NCI-H748 (cell line): ENCODE data around the gene PTX4.

Experiments used
- DNase-seq: peaks from one replicate; lab custom pipeline; 2025; ENCODE audit not compliant: unreplicated experiment; lab: John Stamatoyannopoulos, UW

The PTX4 gene

DNA sequence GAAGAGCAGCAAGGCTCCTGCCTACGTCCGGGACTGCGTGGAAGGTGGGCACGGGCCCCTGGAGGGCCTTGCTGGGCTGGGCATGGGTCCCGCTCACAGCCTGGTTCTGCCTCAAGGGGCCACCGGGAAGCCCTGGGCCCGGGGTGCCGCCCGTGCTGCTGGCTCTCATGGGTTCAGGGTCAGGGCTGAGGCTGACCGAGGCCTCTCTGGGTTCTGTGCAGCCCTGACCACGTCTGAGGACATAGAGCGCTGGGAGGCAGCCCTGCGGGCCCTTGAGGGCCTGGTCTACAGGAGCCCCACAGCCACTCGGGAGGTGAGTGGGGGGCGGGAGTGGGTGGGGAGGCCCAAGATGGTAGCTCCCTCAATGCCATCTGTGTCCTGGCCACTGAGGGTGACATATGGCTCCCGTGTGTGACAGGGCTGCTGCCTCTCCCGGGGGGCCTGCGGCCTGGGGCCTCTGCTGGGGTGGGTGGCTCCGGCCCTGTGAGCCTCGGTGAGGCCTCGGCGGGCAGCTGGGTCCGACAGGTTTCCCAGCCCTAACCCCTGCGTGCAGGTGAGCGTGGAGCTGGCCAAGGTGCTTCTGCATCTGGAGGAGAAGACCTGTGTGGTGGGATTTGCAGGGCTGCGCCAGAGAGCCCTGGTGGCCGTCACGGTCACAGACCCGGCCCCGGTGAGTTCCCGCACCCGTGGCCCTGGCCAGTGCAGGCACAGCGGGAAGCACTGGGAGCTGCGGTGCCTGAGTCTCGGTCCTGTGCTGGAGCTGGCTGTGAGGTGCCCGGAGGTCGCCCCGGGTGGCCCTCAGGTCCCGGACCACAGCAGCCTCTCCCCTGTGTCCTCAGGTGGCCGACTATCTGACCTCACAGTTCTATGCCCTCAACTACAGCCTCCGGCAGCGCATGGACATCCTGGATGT is 13.6 kb upstream of the PTX4 start:
- no peak for DNase-seq

DNA sequence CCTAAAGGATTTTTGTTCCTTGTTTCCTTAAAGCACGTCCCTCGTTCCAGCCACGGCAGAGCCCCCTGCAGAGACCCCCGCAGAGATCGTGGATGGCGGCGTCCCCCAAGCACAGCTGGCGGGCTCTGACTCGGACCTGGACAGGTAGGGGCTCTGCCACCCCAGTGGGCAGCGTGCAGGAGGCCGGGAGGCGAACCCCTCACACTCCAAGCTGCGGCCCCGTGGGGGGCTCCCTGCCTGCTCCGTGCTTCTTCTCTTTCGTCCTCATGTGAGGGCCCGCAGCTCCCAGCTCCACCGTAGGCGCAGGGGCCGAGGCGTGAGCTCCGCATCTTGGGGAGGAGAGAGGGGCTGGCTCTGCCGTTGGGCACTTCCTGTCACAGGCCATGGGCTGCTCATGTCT is 12.9 kb upstream of the PTX4 start:
- no peak for DNase-seq

- DNase-seq, result no peak
These were observed 11.9 kb upstream of the PTX4 start for GRCh38 chr16:1500465-1501150.

DNA sequence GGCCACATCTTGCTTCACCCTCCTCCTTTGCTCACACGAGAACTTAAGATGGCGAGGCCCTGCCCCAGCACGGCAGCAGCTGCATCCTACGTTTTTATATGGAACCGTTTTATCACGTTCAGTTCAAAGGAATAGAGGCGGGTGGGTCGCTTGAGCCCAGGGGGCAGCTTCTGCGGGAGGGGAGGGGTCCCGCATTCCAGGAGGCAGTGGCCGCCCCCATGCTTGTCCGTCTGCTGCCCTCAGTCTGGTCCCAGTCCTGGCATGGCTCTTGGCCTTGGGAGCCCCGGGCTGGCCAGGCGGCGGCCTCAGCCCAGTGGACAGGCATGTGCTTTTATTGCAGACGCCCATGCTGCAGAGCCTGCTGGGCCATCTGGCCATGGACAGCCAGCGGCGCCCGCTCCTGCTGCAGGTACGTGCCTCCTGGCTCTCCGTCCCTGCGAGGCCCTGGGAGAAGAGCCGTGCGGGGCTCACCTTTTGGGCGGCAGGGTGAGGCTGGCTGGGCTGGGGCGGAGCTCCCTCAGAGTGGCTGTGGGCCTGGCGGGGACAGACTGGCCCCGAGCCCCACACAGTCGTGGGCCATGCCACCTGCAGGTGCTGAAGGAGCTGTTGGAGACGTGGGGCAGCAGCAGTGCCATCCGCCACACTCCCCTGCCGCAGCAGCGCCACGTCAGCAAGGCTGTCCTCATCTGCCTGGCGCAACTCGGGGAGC is 11.2 kb upstream of the PTX4 start:
- no peak for DNase-seq

DNA sequence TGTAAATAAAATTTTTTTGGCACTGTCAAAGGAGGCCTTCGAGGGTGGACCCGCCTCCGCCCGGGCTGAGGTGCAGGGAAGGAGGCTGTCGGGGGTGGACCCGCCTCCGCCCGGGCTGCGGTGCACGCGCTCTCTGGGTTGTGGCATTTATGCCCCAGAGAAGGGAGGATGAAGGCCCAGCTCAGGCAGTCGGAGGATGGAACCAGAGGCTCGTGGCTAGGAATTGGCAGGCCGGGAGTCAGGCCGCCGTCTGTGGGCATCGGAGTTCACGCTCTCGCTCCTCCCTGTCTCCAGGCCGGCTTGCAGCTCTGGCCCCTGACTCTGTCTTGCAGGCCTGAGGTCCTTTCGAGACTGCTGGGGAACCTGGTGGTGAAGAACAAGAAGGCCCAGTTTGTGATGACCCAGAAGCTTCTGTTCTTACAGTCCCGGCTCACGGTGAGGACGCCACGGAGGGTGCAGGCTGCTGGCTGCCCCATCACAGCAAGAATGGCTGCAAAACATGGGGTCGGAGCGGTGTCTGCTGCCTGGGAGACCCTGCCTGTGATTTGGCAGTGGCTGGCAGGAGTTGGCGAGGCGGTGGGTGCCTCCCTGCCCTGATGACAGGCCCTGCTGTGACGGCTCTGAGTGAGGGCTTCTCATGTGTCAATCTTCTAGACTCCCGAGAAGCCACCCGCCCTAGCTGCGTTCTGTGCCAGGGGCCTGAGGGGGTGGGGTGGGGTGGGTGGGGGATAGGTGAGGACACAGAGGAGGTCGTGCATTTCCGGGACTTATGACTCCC is 10.3 kb upstream of the PTX4 start:
- DNase-seq, result no peak

DNA sequence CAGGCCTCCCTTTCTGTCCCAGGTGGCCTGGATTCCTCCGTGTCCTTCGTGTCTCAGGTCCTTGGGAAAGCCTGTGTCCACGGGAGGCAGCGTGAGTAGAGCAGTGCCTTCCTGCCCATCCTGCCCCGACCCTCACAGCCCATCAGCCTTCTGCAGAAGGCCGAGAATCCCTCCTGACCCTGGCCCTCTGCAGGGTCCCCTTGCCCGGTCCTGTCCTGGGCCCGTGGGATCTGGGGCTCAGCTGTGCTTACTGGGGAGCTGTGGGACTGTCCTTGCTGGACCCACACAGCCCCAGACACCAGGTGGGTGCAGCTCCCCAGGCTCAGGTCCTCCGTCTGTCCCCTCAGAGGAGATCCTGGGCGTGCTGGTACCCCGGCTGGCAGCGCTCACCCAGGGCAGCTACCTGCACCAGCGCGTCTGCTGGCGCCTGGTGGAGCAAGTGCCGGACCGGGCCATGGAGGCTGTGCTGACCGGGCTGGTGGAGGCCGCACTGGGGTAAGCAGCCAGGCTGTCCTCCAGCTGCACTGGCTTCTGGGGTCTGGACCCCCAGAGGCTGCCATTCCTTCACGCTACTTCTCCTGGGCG is 8.4 kb upstream of the PTX4 start:
- no peak for DNase-seq

GRCh38 chr16:1496464-1496863 is 7.7 kb upstream of the PTX4 start:
- DNase-seq, result no peak

DNA sequence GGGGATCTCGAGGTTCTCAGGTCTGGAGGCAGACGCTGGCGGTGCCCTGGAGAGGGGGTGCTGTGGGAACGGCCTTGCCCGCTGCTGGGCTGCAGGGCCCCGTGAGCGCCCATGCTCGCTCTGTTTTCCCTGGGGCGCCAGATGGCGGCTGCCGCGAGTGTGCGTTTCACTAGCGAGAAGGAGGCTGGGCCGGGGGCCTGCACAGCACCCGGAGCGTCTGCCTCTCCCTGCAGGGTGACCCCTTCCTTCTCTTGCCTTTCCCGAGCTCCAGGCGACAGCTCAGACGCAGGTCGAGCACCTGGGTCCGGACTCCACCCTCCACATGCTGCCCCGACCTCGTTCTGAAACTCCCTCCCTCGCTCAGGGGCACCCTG is 7.1 kb upstream of the PTX4 start:
- DNase-seq, result no peak

GRCh38 chr16:1495211-1495888 is 6.6 kb upstream of the PTX4 start:
- no peak for DNase-seq

GRCh38 chr16:1494711-1495110 is 6.0 kb upstream of the PTX4 start:
- DNase-seq, result no peak

DNA sequence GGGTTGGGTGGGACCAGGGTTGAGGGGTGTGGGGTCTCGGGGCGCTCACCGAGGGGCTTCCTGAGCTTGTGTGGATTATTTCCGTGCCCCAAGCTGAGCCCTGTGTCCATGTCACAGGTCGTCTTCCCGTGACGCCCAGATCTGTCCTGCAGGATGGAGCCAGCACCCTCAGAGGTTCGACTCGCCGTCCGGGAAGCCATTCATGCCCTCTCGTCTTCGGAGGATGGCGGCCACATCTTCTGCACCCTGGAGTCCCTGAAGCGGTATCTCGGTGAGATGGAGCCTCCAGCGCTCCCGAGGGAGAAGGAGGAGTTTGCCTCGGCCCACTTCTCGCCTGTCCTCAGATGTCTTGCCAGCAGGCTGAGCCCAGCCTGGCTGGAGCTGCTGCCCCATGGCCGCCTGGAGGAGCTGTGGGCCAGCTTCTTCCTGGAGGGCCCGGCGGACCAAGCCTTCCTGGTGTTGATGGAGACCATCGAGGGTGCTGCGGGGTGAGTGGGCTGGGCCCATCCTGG is 5.4 kb upstream of the PTX4 start:
- DNase-seq, result peak; percentile 13

DNA sequence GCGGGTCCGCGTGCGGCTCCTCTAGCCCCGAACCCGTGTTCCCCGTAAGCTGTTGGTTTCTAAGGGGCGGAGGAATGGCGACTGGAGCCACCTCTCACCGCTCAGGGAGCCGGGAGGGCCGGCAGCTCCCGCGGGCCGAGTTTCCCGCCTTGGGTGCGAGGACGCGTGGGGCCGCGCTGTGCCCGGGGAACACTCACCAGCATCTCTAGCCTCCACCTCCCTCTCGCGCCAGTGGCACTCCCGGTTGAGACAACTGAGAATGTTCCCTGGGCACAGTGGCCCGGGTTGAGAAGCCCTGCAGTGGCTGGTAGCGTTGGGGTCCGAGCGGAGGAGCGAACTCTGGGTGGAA is 5.0 kb upstream of the PTX4 start:
- peak; percentile 29 for DNase-seq

- DNase-seq, result peak; percentile 74
These were observed 4.4 kb upstream of the PTX4 start, which contains the start of gene TELO2 for GRCh38 chr16:1492923-1493745. Gene TELO2, plus strand, starts transcription at chr16:1493360. Its CDS starts 922 bp downstream, at chr16:1494282.

DNA sequence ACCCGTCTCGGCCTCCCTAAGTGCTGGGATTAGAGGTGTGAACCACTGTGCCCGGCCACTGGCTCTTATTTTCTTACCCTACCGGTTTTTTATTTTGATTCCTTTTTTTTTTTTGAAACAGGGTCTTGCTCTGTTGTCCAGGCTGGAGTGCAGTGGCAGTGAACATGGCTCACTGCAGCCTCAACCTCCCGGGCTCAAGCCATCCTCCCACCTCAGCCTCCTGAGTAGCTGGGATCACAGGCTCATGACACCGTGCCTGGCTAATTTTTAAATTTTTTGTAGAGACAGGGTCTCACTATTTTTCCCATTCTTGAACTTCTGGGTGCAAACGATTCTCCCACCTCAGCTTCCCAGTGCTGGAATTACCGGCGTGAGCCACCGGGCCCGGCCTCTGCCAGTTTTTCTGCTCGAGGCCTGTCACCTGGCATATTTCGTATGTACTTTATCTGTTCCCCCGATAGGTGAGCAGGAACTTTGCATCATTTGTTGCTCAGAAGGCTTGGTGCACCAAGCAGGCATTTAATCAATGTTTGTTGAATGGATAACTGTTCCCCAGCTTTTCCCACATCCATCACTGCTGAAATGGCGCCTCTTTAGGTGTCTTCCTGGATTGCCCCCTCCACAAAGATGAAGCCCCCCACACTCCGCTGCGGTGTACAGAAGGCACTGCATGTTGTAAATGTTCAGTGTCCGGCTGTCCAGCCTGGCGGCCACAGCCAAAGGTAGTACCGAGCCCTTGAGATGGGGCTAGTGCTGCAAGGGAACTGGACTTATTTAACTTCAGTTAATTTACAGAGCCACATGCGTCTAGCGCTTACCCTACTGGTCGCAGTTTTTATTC is 3.6 kb upstream of the PTX4 start:
- DNase-seq, result no peak

DNA sequence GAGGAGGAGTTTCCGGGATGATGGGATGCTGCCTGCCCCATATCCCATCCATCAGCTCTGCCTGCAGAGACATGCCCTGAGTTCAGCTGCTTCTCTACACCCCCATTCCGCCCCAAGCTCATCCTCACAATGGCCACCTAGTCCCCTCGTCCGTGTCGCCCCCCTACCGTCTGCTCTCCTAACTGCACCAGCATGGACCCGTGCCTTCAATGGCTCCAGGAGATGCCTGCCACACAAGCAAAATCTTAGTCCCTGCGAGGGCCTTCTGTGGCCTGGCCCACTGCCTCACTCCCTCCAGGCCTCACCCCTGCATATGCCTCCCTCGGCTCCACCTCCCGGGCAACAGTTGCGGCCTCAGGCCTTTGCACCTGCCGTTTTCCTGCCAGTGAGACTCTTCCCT is 2.6 kb upstream of the PTX4 start:
- no peak for DNase-seq

DNA sequence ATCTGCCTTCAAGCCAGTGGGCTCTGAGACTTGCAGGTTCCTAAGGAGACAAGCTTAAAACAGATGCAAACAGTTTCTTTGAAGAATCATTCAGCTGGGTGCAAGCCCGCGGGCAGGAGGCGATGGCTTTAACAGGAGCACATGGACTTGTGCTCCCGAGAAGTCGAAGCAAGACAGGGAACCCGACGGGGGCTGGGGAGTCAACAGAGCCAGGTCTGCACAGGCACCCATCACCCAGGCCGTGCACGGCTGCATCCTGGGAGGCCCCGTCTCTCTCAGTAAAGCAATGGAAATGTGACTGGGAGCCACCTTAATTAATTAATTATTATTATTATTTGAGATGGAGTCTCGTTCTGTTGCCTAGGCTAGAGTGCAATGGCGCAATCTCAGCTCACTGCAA is 333 bp upstream of the PTX4 start:
- no peak for DNase-seq

DNA sequence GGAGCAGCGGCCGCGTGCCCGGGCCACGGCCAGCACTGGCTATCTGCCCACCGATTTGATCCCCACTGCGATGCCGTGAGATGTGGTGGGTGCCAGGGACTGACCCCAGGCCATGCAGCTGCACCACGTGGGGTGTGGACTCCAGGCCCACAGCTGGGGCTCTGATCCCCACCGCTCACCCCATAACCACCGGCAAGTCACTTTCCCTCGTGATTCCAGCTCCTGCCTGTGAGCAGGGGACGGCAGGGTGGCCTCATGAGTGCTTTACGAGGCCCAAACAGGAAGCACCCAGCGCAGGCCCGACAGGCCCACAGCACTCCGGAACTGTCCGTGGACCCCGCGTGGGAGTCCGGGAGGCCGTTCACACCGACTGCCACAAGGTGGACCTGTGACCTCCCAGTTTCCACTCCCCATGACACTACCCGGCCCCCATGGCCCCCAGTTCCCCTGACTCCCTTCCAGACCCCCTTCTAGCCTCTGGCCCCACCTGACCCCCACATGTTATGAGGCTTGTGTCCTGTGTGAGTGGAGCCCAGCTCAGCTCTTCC is 616 bp downstream of the PTX4 start:
- no peak for DNase-seq
